ENCODE data around the gene MELTF.

DNA sequence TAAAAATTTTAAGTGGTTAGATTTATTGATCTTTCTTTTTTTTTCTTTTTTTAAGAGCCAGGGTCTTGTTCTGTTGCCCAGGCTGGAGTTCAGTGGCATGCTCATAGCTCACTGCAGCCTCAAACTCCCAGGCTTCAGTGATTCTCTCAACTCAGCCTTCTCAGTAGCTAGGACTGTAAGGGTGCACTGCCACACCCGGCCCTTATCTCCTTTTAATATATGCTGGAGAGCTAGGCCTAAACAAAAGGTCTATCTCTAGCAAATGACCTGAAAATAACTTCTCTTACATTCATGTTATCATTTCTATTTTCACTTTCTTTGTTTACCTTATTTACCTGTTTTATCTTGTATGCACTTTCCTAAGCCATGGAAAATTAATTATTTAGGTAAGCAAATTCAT, 35.2 kb upstream of the MELTF start:
- TF ChIP-seq, protein P1, sequence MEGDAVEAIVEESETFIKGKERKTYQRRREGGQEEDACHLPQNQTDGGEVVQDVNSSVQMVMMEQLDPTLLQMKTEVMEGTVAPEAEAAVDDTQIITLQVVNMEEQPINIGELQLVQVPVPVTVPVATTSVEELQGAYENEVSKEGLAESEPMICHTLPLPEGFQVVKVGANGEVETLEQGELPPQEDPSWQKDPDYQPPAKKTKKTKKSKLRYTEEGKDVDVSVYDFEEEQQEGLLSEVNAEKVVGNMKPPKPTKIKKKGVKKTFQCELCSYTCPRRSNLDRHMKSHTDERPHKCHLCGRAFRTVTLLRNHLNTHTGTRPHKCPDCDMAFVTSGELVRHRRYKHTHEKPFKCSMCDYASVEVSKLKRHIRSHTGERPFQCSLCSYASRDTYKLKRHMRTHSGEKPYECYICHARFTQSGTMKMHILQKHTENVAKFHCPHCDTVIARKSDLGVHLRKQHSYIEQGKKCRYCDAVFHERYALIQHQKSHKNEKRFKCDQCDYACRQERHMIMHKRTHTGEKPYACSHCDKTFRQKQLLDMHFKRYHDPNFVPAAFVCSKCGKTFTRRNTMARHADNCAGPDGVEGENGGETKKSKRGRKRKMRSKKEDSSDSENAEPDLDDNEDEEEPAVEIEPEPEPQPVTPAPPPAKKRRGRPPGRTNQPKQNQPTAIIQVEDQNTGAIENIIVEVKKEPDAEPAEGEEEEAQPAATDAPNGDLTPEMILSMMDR (conservative IDR thresholded peaks at IDR 0.05; ENCODE audit: low read length), result no peak
- no peak for TF ChIP-seq EZH2phosphoT487 (IDR thresholded peaks at IDR 0.05; ENCODE audit: borderline replicate concordance)
